H1 (cell line): Measurements from ENCODE around the gene EBF3. TPM values are rescaled to one million over a fixed set of nuclear protein-coding genes. Genes with fewer than 3 reads are reported as not detected.

Experiments
- CTCF ChIA-PET: fragments of 300-600 bp; sonication (Branson Sonifier 250); formaldehyde crosslinking; loops from one replicate; lab custom pipeline; 2021; ENCODE audit not compliant: partially characterized antibody; lab: Charles Lee
- POLR2A ChIA-PET: fragments of 300-600 bp; sonication (Branson Sonifier 250); formaldehyde crosslinking; loops from one replicate; lab custom pipeline; 2021; ENCODE audit warnings: inconsistent platforms; ENCODE audit not compliant: partially characterized antibody; lab: Charles Lee
- DNase-seq, 2 experiments: peaks; one replicate each; pipeline versions ENCODE4 v3.0.0 to v3.0.0-alpha.2; 2010 to 2022; ENCODE audit warnings: low spot score in 2 of 2, low read depth in 1 of 2, mixed read lengths in 1 of 2
- FAIRE-seq: peaks from 2 replicates; lab custom pipeline; 2011; peaks lifted over from hg19 to GRCh38; lab: Jason Lieb, UNC
- H2AFZ ChIP-seq: 2 replicates; pipeline ENCODE4 v1.8.1; 2012; ENCODE audit warnings: low read length, inconsistent platforms
- H2AK5ac ChIP-seq: 2 replicates; pipeline ENCODE4 v1.6.1; 2013; ENCODE audit warnings: low read depth, low read length
- H2BK120ac ChIP-seq: replicated peaks from 2 replicates; pipeline ENCODE3; 2013; ENCODE audit warnings: low read depth, low read length, inconsistent platforms
- H2BK12ac ChIP-seq: 2 replicates; pipeline ENCODE4 v1.6.1; 2013; ENCODE audit warnings: low read depth, low read length
- H2BK15ac ChIP-seq: 2 replicates; pipeline ENCODE4 v1.6.1; 2013; ENCODE audit warnings: low read length
- H2BK20ac ChIP-seq: 2 replicates; pipeline ENCODE4 v1.6.1; 2013; ENCODE audit warnings: low read length
- H2BK5ac ChIP-seq: 2 replicates; pipeline ENCODE4 v1.6.1; 2013; ENCODE audit warnings: low read depth, low read length
- H3K14ac ChIP-seq: 2 replicates; pipeline ENCODE4 v1.6.1; 2013; ENCODE audit warnings: inconsistent platforms; ENCODE audit not compliant: insufficient read length
- H3K18ac ChIP-seq: 2 replicates; pipeline ENCODE4 v1.6.1; 2013; ENCODE audit warnings: low read length; ENCODE audit errors: extremely low read depth
- H3K23ac ChIP-seq: 2 replicates; pipeline ENCODE4 v1.6.1; 2013; ENCODE audit warnings: inconsistent platforms; ENCODE audit not compliant: insufficient read length
- H3K23me2 ChIP-seq: 2 replicates; pipeline ENCODE4 v1.6.1; 2013; ENCODE audit warnings: low read depth, low read length
- H3K27ac ChIP-seq: 2 replicates; pipeline ENCODE4 v1.6.1; 2011; ENCODE audit warnings: low read depth, low read length, inconsistent platforms
- H3K27me3 ChIP-seq, 4 experiments: replicated peaks in 1 of 4; 1 replicate in 1 of 4; 2 replicates in 3 of 4; pipeline versions ENCODE4 v1.6.1 to v1.8.1; 2011 to 2013; ENCODE audit warnings: low read length in 3 of 4, mild to moderate bottlenecking in 3 of 4, inconsistent platforms in 2 of 4, mixed read lengths in 2 of 4, moderate library complexity in 1 of 4; ENCODE audit not compliant: control insufficient read depth in 3 of 4, insufficient read depth in 3 of 4; ENCODE audit errors: extremely low read depth in 1 of 4
- H3K36me3 ChIP-seq, 4 experiments: 2 replicates each; pipeline versions ENCODE4 v1.6.1 to v1.8.1; 2011 to 2013; ENCODE audit warnings: mild to moderate bottlenecking in 4 of 4, low read length in 3 of 4, moderate library complexity in 2 of 4, control low read depth in 1 of 4, inconsistent platforms in 1 of 4; ENCODE audit not compliant: insufficient read depth in 4 of 4, control insufficient read depth in 2 of 4
- H3K4ac ChIP-seq: replicated peaks from 2 replicates; pipeline ENCODE3; 2013; ENCODE audit warnings: low read length, low read depth, mixed read lengths, inconsistent platforms; ENCODE audit not compliant: insufficient read length
- H3K4me1 ChIP-seq, 4 experiments: replicated peaks in 1 of 4; 1 replicate in 1 of 4; 2 replicates in 3 of 4; pipeline versions ENCODE4 v1.6.1 to v1.8.1; 2011 to 2013; ENCODE audit warnings: low read length in 3 of 4, inconsistent platforms in 2 of 4, mixed read lengths in 1 of 4; ENCODE audit not compliant: insufficient read depth in 4 of 4, control insufficient read depth in 3 of 4
- H3K4me2 ChIP-seq, 2 experiments: 2 replicates each; pipeline versions ENCODE4 v1.6.1 to v1.8.1; 2011 to 2013; ENCODE audit warnings: low read depth in 2 of 2, low read length in 2 of 2, control low read depth in 1 of 2, inconsistent platforms in 1 of 2, mild to moderate bottlenecking in 1 of 2; ENCODE audit not compliant: insufficient read depth in 1 of 2
- H3K4me3 ChIP-seq, 4 experiments: fragments of 200-600, 300-600 bp in 1 of 4; sonication (generic), shearing (Covaris generic), sonication (Bioruptor Twin) in 1 of 4; 2 replicates each; pipeline versions ENCODE4 v1.5.1 to v1.8.1; 2011 to 2016; ENCODE audit warnings: low read length in 4 of 4, low read depth in 3 of 4, control low read depth in 2 of 4, inconsistent platforms in 2 of 4, mild to moderate bottlenecking in 2 of 4, mixed read lengths in 1 of 4, moderate library complexity in 1 of 4; ENCODE audit not compliant: insufficient read depth in 2 of 4; ENCODE audit errors: extremely low read depth in 1 of 4
- H3K56ac ChIP-seq: replicated peaks from 2 replicates; pipeline ENCODE3; 2013; ENCODE audit warnings: low read depth, mild to moderate bottlenecking, mixed read lengths, low read length, inconsistent platforms; ENCODE audit not compliant: insufficient read length
- H3K79me1 ChIP-seq: 2 replicates; pipeline ENCODE4 v1.6.1; 2013; ENCODE audit warnings: low read depth, low read length, control low read depth
- H3K79me2 ChIP-seq, 2 experiments: 2 replicates each; pipeline versions ENCODE4 v1.6.1 to v1.8.1; 2012 to 2013; ENCODE audit warnings: low read length in 2 of 2, mild to moderate bottlenecking in 2 of 2, inconsistent platforms in 1 of 2; ENCODE audit not compliant: insufficient read depth in 2 of 2, control insufficient read depth in 1 of 2
- H3K9ac ChIP-seq, 4 experiments: replicated peaks in 1 of 4; 1 replicate in 1 of 4; 2 replicates in 3 of 4; pipeline versions ENCODE4 v1.6.1 to v1.8.1; 2011 to 2013; ENCODE audit warnings: low read depth in 3 of 4, low read length in 3 of 4, control low read depth in 2 of 4, mild to moderate bottlenecking in 2 of 4, moderate library complexity in 2 of 4, inconsistent platforms in 1 of 4; ENCODE audit errors: extremely low read depth in 1 of 4
- H3K9me3 ChIP-seq, 2 experiments: 2 replicates each; pipeline versions ENCODE4 v1.6.1 to v1.8.1; 2012 to 2013; ENCODE audit warnings: mild to moderate bottlenecking in 2 of 2, moderate library complexity in 2 of 2, control low read depth in 1 of 2, inconsistent platforms in 1 of 2, low read depth in 1 of 2, low read length in 1 of 2, mixed read lengths in 1 of 2; ENCODE audit not compliant: insufficient read depth in 2 of 2
- H4K20me1 ChIP-seq, 2 experiments: replicated peaks in 1 of 2; 2 replicates each; pipeline versions ENCODE3 to v1.8.1; 2011 to 2013; ENCODE audit warnings: inconsistent platforms in 2 of 2, low read length in 2 of 2, mild to moderate bottlenecking in 1 of 2; ENCODE audit not compliant: insufficient read depth in 2 of 2, control insufficient read depth in 1 of 2
- H4K5ac ChIP-seq: 2 replicates; pipeline ENCODE4 v1.6.1; 2013; ENCODE audit warnings: low read length, low read depth, mixed read lengths, inconsistent platforms; ENCODE audit not compliant: insufficient read length
- H4K8ac ChIP-seq: 2 replicates; pipeline ENCODE4 v1.8.0; 2013; ENCODE audit warnings: mild to moderate bottlenecking, moderate library complexity, low read length, inconsistent platforms; ENCODE audit not compliant: insufficient read depth; ENCODE audit errors: extremely low read depth
- H4K91ac ChIP-seq: replicated peaks from 2 replicates; pipeline ENCODE3; 2013; ENCODE audit warnings: low read length, mixed read lengths, inconsistent platforms; ENCODE audit not compliant: insufficient read length
- EZH2 ChIP-seq: fragments of 200-600 bp; sonication (generic); IDR thresholded peaks from 2 replicates; pipeline ENCODE4 v1.7.1; 2012; ENCODE audit warnings: low read depth, mild to moderate bottlenecking, moderate library complexity, low read length, inconsistent platforms; ENCODE audit not compliant: severe bottlenecking
- RAD21 ChIP-seq, 2 experiments: IDR thresholded peaks in 1 of 2; conservative IDR thresholded peaks in 1 of 2; 2 replicates each; pipeline ENCODE4 v1.6.1; 2011; ENCODE audit warnings: low read depth in 2 of 2, low read length in 2 of 2, improper control_type of control experiment in 1 of 2, inconsistent platforms in 1 of 2, mild to moderate bottlenecking in 1 of 2, moderate library complexity in 1 of 2
- WGBS, 2 experiments: shearing (Covaris generic) in 1 of 2; methylation state at CpG; one replicate each; pipeline versions ENCODE4 v1.1.6 to v1.1.7; 2013 to 2015; ENCODE audit warnings: low lambda C conversion rate in 2 of 2, mixed read lengths in 2 of 2, inconsistent platforms in 1 of 2, low coverage in 1 of 2, missing lambda C conversion rate in 1 of 2; ENCODE audit not compliant: insufficient replicate concordance in 2 of 2, insufficient coverage in 1 of 2, insufficient read length in 1 of 2; ENCODE audit errors: extremely low coverage in 1 of 2, missing lambda C conversion rate in 1 of 2; 5-methylcytosine and 5-hydroxymethylcytosine counted together
- polyA plus RNA-seq, 7 experiments: library from polyadenylated mRNA; depleted of rRNA in 3 of 7; stranded (reverse) in 5 of 7; unstranded in 2 of 7; fragments of >200 nt in 5 of 7; fragments of 200-250 nt in 2 of 7; gene quantifications; 1 replicate in 5 of 7; 2 replicates in 1 of 7; 4 replicates in 1 of 7; pipeline versions ENCODE4 v1.2.1 to v1.2.3, GENCODE V29; 2011 to 2013; ENCODE audit warnings: missing spikeins in 2 of 7, mixed read lengths in 2 of 7
- total RNA-seq: library from RNA; stranded (reverse); fragmentation: NEBNext Ultra II Directional; extraction: Animal tissue kit (Norgen Biotek cat#: 25700); gene quantifications from 2 replicates; pipeline ENCODE4 v1.2.1, GENCODE V29; 2021
- TF ChIP-seq, protein P1 (sequence below): IDR thresholded peaks from 2 replicates; pipeline ENCODE4 v1.6.1; 2012; ENCODE audit warnings: inconsistent platforms
- TF ChIP-seq, protein P2 (sequence below): IDR thresholded peaks from 2 replicates; pipeline ENCODE4 v1.6.1; 2012; ENCODE audit warnings: inconsistent platforms

The EBF3 gene
- total and polyA plus RNA-seq, 2 of the 8 experiments (the other 6 are each of a cell fraction or from before 2014, with no cell fraction given) = 0.08 to 0.26 TPM

DNA sequence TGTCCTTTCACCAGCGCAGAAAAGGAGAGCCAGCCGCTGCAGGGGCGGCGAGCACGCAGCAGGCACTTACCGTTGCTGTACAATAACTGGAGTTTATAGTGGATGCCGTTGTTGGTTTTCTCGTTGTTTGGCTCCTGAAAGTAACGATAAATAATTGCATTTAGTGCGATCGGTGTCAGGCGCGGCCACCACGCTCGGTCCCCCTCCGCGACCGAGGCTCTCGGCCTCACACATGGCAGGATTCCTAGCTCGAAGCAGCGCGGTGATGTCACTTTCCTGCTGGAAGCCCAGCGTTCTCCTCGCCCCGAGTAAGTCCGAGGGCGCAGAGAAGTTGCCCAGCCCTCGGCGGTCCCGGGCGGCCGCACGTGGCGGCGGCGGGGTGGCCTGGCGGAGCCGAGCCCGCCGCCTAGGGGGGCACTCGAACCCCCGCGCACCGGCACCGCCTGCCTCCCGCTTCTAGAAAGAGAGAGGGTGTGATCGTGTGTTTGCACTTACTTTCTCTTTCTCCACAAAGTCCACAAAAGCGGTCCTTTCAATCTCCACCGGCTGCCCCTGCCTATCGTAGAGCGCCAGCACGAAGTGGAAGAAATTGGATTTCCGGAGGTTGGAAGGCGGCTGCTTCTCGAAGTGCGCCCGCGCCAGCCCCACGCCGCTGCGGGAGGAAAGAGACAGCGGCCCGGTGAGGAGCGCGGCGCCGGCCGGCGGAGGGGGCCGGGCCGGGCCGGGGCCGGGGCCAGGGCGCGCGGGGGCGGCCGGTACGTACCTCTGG is 1.0 kb downstream of the EBF3 start:
- ChIA-PET POLR2A (no interaction called here), CTCF (no interaction called here)
- H2BK5ac ChIP-seq = peak overlapping the region; percentile 52; the same call in 1 of the 2 replicates
- no peak overlapping the region for H3K14ac ChIP-seq
- peak overlapping the region; percentile 71; the same call in 1 of the 2 replicates for H3K18ac ChIP-seq
- H3K4me1 ChIP-seq = peaks cover 14 to 26% (median 19%) of the 10 kb centered on the region in 4 experiments
- no peak overlapping the region for H2AK5ac ChIP-seq
- no peak overlapping the region for H4K8ac ChIP-seq
- H3K23me2 ChIP-seq = peaks cover 27% of the 10 kb centered on the region; the same call in 1 of the 2 replicates
- DNase-seq (peak in 1 of 2 experiments; percentile 65), FAIRE-seq (no peak)
- H4K5ac ChIP-seq = no peak overlapping the region
- H3K27ac ChIP-seq = no peak overlapping the region
- peaks cover 0 to 8% (median 0%) of the 10 kb centered on the region in 4 experiments; a peak in 1 of 8 replicates for H3K36me3 ChIP-seq
- H2BK20ac ChIP-seq = no peak overlapping the region
- H3K4ac ChIP-seq = no peak overlapping the region
- H2BK15ac ChIP-seq = no peak overlapping the region
- peaks cover 87 to 98% (median 94%) of the 10 kb centered on the region in 4 experiments; a peak in 6 of 7 replicates for H3K27me3 ChIP-seq
- no peaks in the 10 kb centered on the region for H3K79me1 ChIP-seq
- H2AFZ ChIP-seq = no peak overlapping the region
- H4K91ac ChIP-seq = no peak overlapping the region
- no peak overlapping the region for H3K23ac ChIP-seq
- peak overlapping the region; percentile 80 to 88 for H3K4me2 ChIP-seq
- H3K4me3 ChIP-seq = peak overlapping the region; percentile 15 to 61 (median 29)
- no peaks in the 10 kb centered on the region for H3K9me3 ChIP-seq
- peak overlapping the region; percentile 90; the same call in 1 of the 2 replicates for H2BK12ac ChIP-seq
- 1% methylated on average over 35 of the region's 79 CpGs; no CpG with 5 or more reads in 1 of the 2 experiments for WGBS, 2 experiments
- H2BK120ac ChIP-seq = no peak overlapping the region
- H3K56ac ChIP-seq = no peak overlapping the region
- H3K79me2 ChIP-seq = no peaks in the 10 kb centered on the region
- H3K9ac ChIP-seq = no peak overlapping the region
- peaks cover 18 to 19% of the 10 kb centered on the region in 2 experiments for H4K20me1 ChIP-seq
- TF ChIP-seq, protein P1, sequence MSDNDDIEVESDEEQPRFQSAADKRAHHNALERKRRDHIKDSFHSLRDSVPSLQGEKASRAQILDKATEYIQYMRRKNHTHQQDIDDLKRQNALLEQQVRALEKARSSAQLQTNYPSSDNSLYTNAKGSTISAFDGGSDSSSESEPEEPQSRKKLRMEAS = peak; percentile 86
- TF ChIP-seq RAD21 (IDR thresholded peaks at IDR 0.05 in 1 of 2, conservative IDR thresholded peaks at IDR 0.05 in 1 of 2; ENCODE audit: low read depth in 2 of 2, low read length in 2 of 2) (no peak), EZH2 (peak; percentile 95)
- TF ChIP-seq, protein P2, sequence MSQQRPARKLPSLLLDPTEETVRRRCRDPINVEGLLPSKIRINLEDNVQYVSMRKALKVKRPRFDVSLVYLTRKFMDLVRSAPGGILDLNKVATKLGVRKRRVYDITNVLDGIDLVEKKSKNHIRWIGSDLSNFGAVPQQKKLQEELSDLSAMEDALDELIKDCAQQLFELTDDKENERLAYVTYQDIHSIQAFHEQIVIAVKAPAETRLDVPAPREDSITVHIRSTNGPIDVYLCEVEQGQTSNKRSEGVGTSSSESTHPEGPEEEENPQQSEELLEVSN = peak; percentile 68
